K562 (cell line): ENCODE data around the gene RADX. TPM values are rescaled to one million over a fixed set of nuclear protein-coding genes. Genes with fewer than 3 reads are reported as not detected.

Experiments used
- ATAC-seq: fragments of 200-7000 bp; cut with Tn5 transposase; 3 replicates; pipeline ENCODE4 v1.9.1; 2020; ENCODE audit warnings: moderate library complexity
- BruUV-seq: library from RNA; stranded (reverse); fragments of 400-500 nt; replicated peaks from 2 replicates; lab custom pipeline; 2021; lab: Mats Ljungman, UMichigan
- CTCF ChIA-PET: fragments of 300-600 bp; formaldehyde crosslinking; extraction: SDS; loops from one replicate; lab custom pipeline; 2021; ENCODE audit warnings: low intra/inter-chr PET ratio; lab: Yijun Ruan, JAX
- POLR2A ChIA-PET: fragments of 300-600, 350-650 bp; sonication (Branson Sonifier 250); formaldehyde crosslinking; extraction: SDS; loops from one replicate; lab custom pipeline; 2021; ENCODE audit warnings: antibody characterized with exemption, inconsistent platforms; lab: Yijun Ruan, JAX
- DNase-seq, 4 experiments: peaks; one replicate each; pipeline versions ENCODE4 v3.0.0 to v3.0.0-alpha.2; 2011 to 2018; ENCODE audit warnings: low spot score in 3 of 4, mixed read lengths in 3 of 4; ENCODE audit errors: extremely low read depth in 1 of 4
- FAIRE-seq: peaks from 2 replicates; lab custom pipeline; 2011; peaks lifted over from hg19 to GRCh38; lab: Jason Lieb, UNC
- H2AFZ ChIP-seq: 2 replicates; pipeline ENCODE4 v1.6.0; 2011; ENCODE audit warnings: low read depth, low read length, control low read depth, inconsistent platforms
- H3K27ac ChIP-seq: fragments of 200-600 bp; 3 replicates; pipeline ENCODE4 v1.8.0; 2011; ENCODE audit warnings: low read depth, mild to moderate bottlenecking, control low read depth, inconsistent platforms, low read length, moderate library complexity, mixed read lengths; ENCODE audit errors: extremely low read depth
- H3K27me3 ChIP-seq, 2 experiments: fragments of 300-600 bp in 1 of 2; 2 replicates in 1 of 2; 3 replicates in 1 of 2; pipeline versions ENCODE4 v1.6.0 to v1.8.0; 2011; ENCODE audit warnings: inconsistent platforms in 2 of 2, low read length in 2 of 2, mild to moderate bottlenecking in 1 of 2, mixed read lengths in 1 of 2, moderate library complexity in 1 of 2; ENCODE audit not compliant: control insufficient read depth in 2 of 2, insufficient read depth in 2 of 2
- H3K36me3 ChIP-seq: fragments of 300-600 bp; 3 replicates; pipeline ENCODE4 v1.8.0; 2011; ENCODE audit warnings: mild to moderate bottlenecking, low read length, inconsistent platforms; ENCODE audit not compliant: control insufficient read depth, insufficient read depth
- H3K4me1 ChIP-seq, 2 experiments: fragments of 200-600 bp in 1 of 2; replicated peaks in 1 of 2; 2 replicates in 1 of 2; 3 replicates in 1 of 2; pipeline versions ENCODE4 v1.5.1 to v1.8.0; 2011; ENCODE audit warnings: inconsistent platforms in 2 of 2, low read length in 2 of 2, mild to moderate bottlenecking in 1 of 2, mixed read lengths in 1 of 2, moderate library complexity in 1 of 2; ENCODE audit not compliant: control insufficient read depth in 2 of 2, insufficient read depth in 2 of 2
- H3K4me2 ChIP-seq: 2 replicates; pipeline ENCODE4 v1.6.1; 2011; ENCODE audit warnings: low read length, control low read depth, inconsistent platforms, mixed read lengths; ENCODE audit not compliant: insufficient read depth
- H3K4me3 ChIP-seq: fragments of 200-600 bp; sonication (generic), shearing (Covaris generic); 2 replicates; pipeline ENCODE4 v1.5.1; 2016; ENCODE audit warnings: control low read depth, inconsistent platforms
- H3K79me2 ChIP-seq: fragments of 200-600 bp; 3 replicates; pipeline ENCODE4 v1.8.0; 2011; ENCODE audit warnings: low read length, inconsistent platforms; ENCODE audit not compliant: control insufficient read depth, insufficient read depth
- H3K9ac ChIP-seq, 2 experiments: 2 replicates each; pipeline versions ENCODE4 v1.6.0 to v1.6.1; 2011; ENCODE audit warnings: low read depth in 2 of 2, low read length in 2 of 2, control low read depth in 1 of 2, inconsistent platforms in 1 of 2, mild to moderate bottlenecking in 1 of 2, mixed read lengths in 1 of 2; ENCODE audit not compliant: insufficient read depth in 1 of 2
- H3K9me1 ChIP-seq: one replicate; pipeline ENCODE4 v1.6.0; 2011; ENCODE audit warnings: inconsistent platforms, mild to moderate bottlenecking, low read length, moderate library complexity; ENCODE audit not compliant: control insufficient read depth, insufficient read depth
- H3K9me3 ChIP-seq: replicated peaks from 2 replicates; pipeline ENCODE4 v1.5.1; 2011; ENCODE audit warnings: low read depth, low read length, inconsistent platforms; ENCODE audit not compliant: control insufficient read depth, insufficient read depth
- H4K20me1 ChIP-seq: replicated peaks from 2 replicates; pipeline ENCODE4 v1.6.1; 2011; ENCODE audit warnings: low read length, inconsistent platforms, mixed read lengths; ENCODE audit not compliant: control insufficient read depth, insufficient read depth
- CC2D1A ChIP-seq: fragments of 450-650 bp; IDR thresholded peaks from 2 replicates; pipeline ENCODE4 v1.6.1; 2017; ENCODE audit warnings: mild to moderate bottlenecking
- ELF4 ChIP-seq: fragments of 450-650 bp; formaldehyde crosslinking; IDR thresholded peaks from 2 replicates; pipeline ENCODE4 v1.4.0; 2022; ENCODE audit warnings: missing genetic modification characterization
- EP400 ChIP-seq: fragments of 450-650 bp; IDR thresholded peaks from 2 replicates; pipeline ENCODE4 v1.6.1; 2017; ENCODE audit warnings: antibody characterized with exemption, mild to moderate bottlenecking, moderate library complexity
- KHSRP ChIP-seq: fragments of 450-650 bp; IDR thresholded peaks from 2 replicates; pipeline ENCODE4 v1.6.1; 2017
- NR2F6 ChIP-seq: fragments of 450-650 bp; formaldehyde crosslinking; IDR thresholded peaks from 2 replicates; pipeline ENCODE4 v1.4.0; 2020; ENCODE audit warnings: mild to moderate bottlenecking
- RBM25 ChIP-seq: fragments of 200-400 bp; formaldehyde crosslinking; IDR thresholded peaks from 2 replicates; pipeline ENCODE4 v1.6.1; 2018; ENCODE audit warnings: low read length, low read depth, moderate library complexity; ENCODE audit not compliant: severe bottlenecking
- RNF2 ChIP-seq: sonication (generic); IDR thresholded peaks from 2 replicates; pipeline ENCODE4 v1.6.1; 2016
- SMAD4 ChIP-seq: fragments of 250-450 bp; sonication (Bioruptor Pico); conservative IDR thresholded peaks from 2 replicates; pipeline ENCODE4 v1.8.0; 2021; ENCODE audit warnings: inconsistent platforms, mild to moderate bottlenecking, moderate library complexity
- ZNF324 ChIP-seq: fragments of 250-450 bp; sonication (Bioruptor Pico); IDR thresholded peaks from 2 replicates; pipeline ENCODE4 v1.4.0; 2020; ENCODE audit warnings: mild to moderate bottlenecking
- WGBS: fragments of 100-300 bp; shearing (Covaris generic); methylation state at CpG from one replicate; pipeline ENCODE4 v1.1.6; 2016; ENCODE audit warnings: low coverage, mixed read lengths; ENCODE audit not compliant: insufficient coverage; ENCODE audit errors: missing lambda C conversion rate; 5-methylcytosine and 5-hydroxymethylcytosine counted together
- in situ Hi-C: fragments of 300-500 bp; cut with MboI; formaldehyde crosslinking; loops from 4 replicates; pipeline ENCODE4 v1.15.0; 2018; ENCODE audit warnings: inconsistent platforms, mixed read lengths
- intact Hi-C: fragments of 100-400 bp; cut with micrococcal nuclease; formaldehyde crosslinking; loops from 2 replicates; pipeline ENCODE4 v1.14.2; 2022
- polyA plus RNA-seq, 8 experiments: library from polyadenylated mRNA; depleted of rRNA in 4 of 8; stranded (reverse) in 5 of 8; unstranded in 3 of 8; fragments of >200 nt; fragmentation: Nextera tagmentation in 2 of 8; fragmentation: Illumina TruSeq in 1 of 8; extraction: Ambion mirVana in 2 of 8; extraction: Trizol in 1 of 8; gene quantifications; 2 replicates each; pipeline versions ENCODE4 v1.2.1 to v1.2.3, GENCODE V29; 2011 to 2014; ENCODE audit warnings: inconsistent platforms in 1 of 8, missing spikeins in 1 of 8
- total RNA-seq, 7 experiments: library from RNA; depleted of rRNA in 6 of 7; stranded (reverse); fragments of >200 nt in 6 of 7; fragmentation: Illumina TruSeq in 2 of 7; extraction: Trizol in 2 of 7; gene quantifications; 2 replicates each; pipeline versions ENCODE4 v1.2.1 to v1.2.3, GENCODE V29; 2011 to 2021; ENCODE audit warnings: low replicate concordance in 1 of 7
- TF ChIP-seq, protein P1 (sequence below): fragments of 250-450 bp; sonication (Bioruptor Pico); IDR thresholded peaks from 2 replicates; pipeline ENCODE4 v1.9.0; 2021; ENCODE audit warnings: mild to moderate bottlenecking, inconsistent platforms

The RADX gene
- total and polyA plus RNA-seq, 9 of the 15 experiments (the other 6 are each of a cell fraction or from before 2014, with no cell fraction given), result 0.03 to 0.40 (median 0.12) TPM; not detected in 1

DNA sequence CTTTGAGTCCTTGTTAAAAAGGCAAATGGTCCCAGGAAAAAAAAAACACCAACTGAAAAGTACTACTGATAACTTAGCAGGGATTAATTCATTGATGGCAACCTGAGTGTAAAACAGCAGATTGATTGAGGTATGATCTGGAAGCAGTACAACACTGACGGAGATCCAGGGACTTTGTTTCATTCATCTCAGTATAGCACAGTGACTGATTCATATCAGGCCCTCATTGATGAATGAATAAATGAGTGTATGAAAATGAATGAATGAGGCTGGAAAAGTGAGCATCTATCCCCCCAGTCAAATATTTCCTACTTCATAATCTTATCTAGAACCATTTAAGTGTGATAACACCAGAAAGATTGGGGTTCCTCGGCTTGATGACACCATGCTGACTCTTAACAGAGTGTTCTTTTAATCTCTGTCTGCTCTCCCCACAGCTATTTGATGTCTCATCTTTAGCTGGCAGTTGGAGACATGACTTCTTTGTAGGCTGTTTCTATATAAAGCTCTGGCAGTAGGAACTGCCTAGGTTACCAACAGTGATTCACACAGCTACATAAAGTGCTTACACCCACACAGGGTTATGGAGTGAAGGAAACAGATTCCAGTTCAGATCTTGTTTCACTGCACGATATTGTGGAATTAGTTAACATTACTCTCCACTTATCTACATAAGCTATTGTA is 96.1 kb downstream of the RADX start:
- no peak for DNase-seq

More for the DNA sequence above, 96.1 kb downstream of the RADX start:
- H2AFZ ChIP-seq, result no peak overlapping the region
- H3K27ac ChIP-seq, result no peak overlapping the region
- WGBS, result 0% methylated on average over 3 of the region's 3 CpGs
- CTCF ChIA-PET, result no interaction called here
- no peaks in the 10 kb centered on the region for H3K9me1 ChIP-seq
- H3K79me2 ChIP-seq, result no peaks in the 10 kb centered on the region
- no peak overlapping the region for H3K4me3 ChIP-seq
- H4K20me1 ChIP-seq, result no peaks in the 10 kb centered on the region
- TF ChIP-seq RNF2 (no peak), KHSRP (no peak), ZNF324 (CRISPR knock-in tag) (no peak), RBM25 (no peak), CC2D1A (no peak), NR2F6 (CRISPR knock-in tag) (no peak), ELF4 (CRISPR knock-in tag) (no peak), EP400 (no peak), SMAD4 (CRISPR knock-in tag) (no peak)
- TF ChIP-seq, protein P1, sequence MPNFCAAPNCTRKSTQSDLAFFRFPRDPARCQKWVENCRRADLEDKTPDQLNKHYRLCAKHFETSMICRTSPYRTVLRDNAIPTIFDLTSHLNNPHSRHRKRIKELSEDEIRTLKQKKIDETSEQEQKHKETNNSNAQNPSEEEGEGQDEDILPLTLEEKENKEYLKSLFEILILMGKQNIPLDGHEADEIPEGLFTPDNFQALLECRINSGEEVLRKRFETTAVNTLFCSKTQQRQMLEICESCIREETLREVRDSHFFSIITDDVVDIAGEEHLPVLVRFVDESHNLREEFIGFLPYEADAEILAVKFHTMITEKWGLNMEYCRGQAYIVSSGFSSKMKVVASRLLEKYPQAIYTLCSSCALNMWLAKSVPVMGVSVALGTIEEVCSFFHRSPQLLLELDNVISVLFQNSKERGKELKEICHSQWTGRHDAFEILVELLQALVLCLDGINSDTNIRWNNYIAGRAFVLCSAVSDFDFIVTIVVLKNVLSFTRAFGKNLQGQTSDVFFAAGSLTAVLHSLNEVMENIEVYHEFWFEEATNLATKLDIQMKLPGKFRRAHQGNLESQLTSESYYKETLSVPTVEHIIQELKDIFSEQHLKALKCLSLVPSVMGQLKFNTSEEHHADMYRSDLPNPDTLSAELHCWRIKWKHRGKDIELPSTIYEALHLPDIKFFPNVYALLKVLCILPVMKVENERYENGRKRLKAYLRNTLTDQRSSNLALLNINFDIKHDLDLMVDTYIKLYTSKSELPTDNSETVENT (CRISPR knock-in tag), result no peak
- no peak for ATAC-seq
- in situ Hi-C loops, result no loop called here
- no peak overlapping the region for H3K9ac ChIP-seq
- no peaks in the 10 kb centered on the region for H3K27me3 ChIP-seq
- H3K9me3 ChIP-seq, result no peaks in the 10 kb centered on the region
- no peaks in the 10 kb centered on the region for H3K4me1 ChIP-seq
- no peaks in the 10 kb centered on the region for H3K36me3 ChIP-seq
- FAIRE-seq, result no peak
- intact Hi-C loops, result no loop called here
- no peak overlapping the region for H3K4me2 ChIP-seq
- POLR2A ChIA-PET, result no interaction called here
- BruUV-seq, result no TSS peak
